ENCODE data around the gene GLT1D1. TPM values are rescaled to one million over a fixed set of nuclear protein-coding genes. Genes with fewer than 3 reads are reported as not detected.
"Not testable (repeated sequence)": the region's sequence is repeated elsewhere in the genome, so short reads cannot be mapped to it uniquely, and the experiment has no call there.

Gene GLT1D1
- polyA plus RNA-seq (2013), result 0.08 and 0.10 TPM in 2 replicates

DNA sequence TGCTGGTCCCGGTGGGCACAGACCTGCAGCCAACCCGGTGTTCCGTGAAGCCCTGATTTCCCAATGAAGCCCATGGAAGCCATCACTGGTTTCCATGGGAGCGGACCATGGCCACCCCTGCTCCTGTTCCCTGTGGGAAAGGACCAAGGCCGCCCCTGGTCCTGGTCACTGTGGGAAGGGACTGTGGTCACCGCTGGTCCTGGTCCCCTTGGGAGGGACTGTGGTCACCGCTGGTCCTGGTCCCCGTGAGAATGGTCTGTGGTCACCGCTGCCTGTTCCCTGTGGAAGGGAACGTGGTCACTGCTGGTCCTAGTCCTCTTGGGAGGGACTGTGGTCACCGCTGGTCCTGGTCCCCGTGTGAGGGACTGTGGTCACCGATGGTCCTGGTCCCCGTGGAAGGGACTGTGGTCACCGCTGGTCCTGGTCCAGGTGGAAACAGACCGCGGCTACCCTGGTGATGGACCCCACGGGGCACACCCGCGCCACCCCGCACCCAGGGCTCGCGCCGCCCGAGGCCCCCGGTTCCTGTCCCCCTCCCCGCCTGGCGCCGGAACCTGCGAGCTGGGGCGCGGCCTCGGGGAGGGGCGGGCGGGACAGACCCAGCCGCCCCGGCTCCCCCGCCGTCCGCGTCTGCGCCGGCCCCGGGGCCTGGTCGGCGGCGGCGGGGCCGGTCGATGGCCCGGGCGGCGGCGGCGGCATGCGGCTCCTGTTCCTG is at the start of gene GLT1D1:
TSS of gene GLT1D1 (plus strand) at position 594 of the 715 bp plus-strand sequence. CDS start at position 698, 104 bp downstream.
- Histone ChIP-seq H3K4ac (ENCODE audit: low read depth, low read length) (no peak within 1 kb of the TSS), H3K36me3 (ENCODE audit: control insufficient read depth in 1 of 2, insufficient read depth in 2 of 2, low read length in 2 of 2) (no peaks in the 10 kb centered on the region), H3K9ac (ENCODE audit: low read length) (no peak within 1 kb of the TSS), H3K9me3 (ENCODE audit: insufficient read depth, low read depth, low read length) (peaks cover under 1% of the 10 kb centered on the region), H3K14ac (ENCODE audit: low read length) (no peak within 1 kb of the TSS), H3K27me3 (ENCODE audit: insufficient read depth, low read length) (peaks cover 27% of the 10 kb centered on the region), H2BK5ac (ENCODE audit: low read depth, low read length, poor library complexity) (no peak within 1 kb of the TSS), H3K23ac (ENCODE audit: low read length) (no peak within 1 kb of the TSS), H2AK5ac (ENCODE audit: low read length) (no peak within 1 kb of the TSS), H2AFZ (ENCODE audit: insufficient read depth, low read length, poor library complexity) (no peak within 1 kb of the TSS), H4K91ac (ENCODE audit: low read depth, low read length) (no peak within 1 kb of the TSS), H3K27ac (ENCODE audit: low read depth, low read length) (no peak within 1 kb of the TSS), H2BK120ac (ENCODE audit: insufficient read depth, low read length, poor library complexity) (no peak within 1 kb of the TSS), H4K12ac (ENCODE audit: low read depth, low read length) (no peak within 1 kb of the TSS), H3K4me3 (ENCODE audit: low read depth, low read length) (peak within 1 kb of the TSS; percentile 63), H3K4me2 (ENCODE audit: low read length) (peak within 1 kb of the TSS; percentile 91), H2BK12ac (ENCODE audit: low read length) (no peak within 1 kb of the TSS), H4K8ac (ENCODE audit: low read depth, low read length) (no peak within 1 kb of the TSS), H3K79me2 (ENCODE audit: control insufficient read depth, insufficient read depth, low read length, poor library complexity) (no peaks in the 10 kb centered on the region), H3K18ac (ENCODE audit: low read length) (no peak within 1 kb of the TSS), H3K4me1 (ENCODE audit: control insufficient read depth in 1 of 2, insufficient read depth in 2 of 2, low read length in 2 of 2) (peaks cover 0 to 4% of the 10 kb centered on the region in 2 experiments), H3K79me1 (ENCODE audit: low read length) (no peaks in the 10 kb centered on the region)
- DNase-seq, result no peak
- WGBS (ENCODE audit: extremely low coverage, insufficient coverage, insufficient read length), result no CpG with 5 or more reads among the region's 56 CpGs

GRCh38 chr12:128803788-128804187 is 49.5 kb upstream of the GLT1D1 start:
- H3K4me1 ChIP-seq (ENCODE audit: control insufficient read depth in 1 of 2, insufficient read depth in 2 of 2, low read length in 2 of 2), result no peaks in the 10 kb centered on the region
- no peak overlapping the region for H3K9ac ChIP-seq (ENCODE audit: low read length)
- no peak overlapping the region for H2BK12ac ChIP-seq (ENCODE audit: low read length)
- H4K12ac ChIP-seq (ENCODE audit: low read depth, low read length), result no peak overlapping the region
- H2AK5ac ChIP-seq (ENCODE audit: low read length), result no peak overlapping the region
- H3K27ac ChIP-seq (ENCODE audit: low read depth, low read length), result no peak overlapping the region
- no peak overlapping the region for H3K18ac ChIP-seq (ENCODE audit: low read length)
- no peak overlapping the region for H4K8ac ChIP-seq (ENCODE audit: low read depth, low read length)
- peaks cover 33 to 38% of the 10 kb centered on the region in 2 experiments for H3K36me3 ChIP-seq (ENCODE audit: control insufficient read depth in 1 of 2, insufficient read depth in 2 of 2, low read length in 2 of 2)
- no peak overlapping the region for H3K23ac ChIP-seq (ENCODE audit: low read length)
- H3K4me3 ChIP-seq (ENCODE audit: low read depth, low read length), result no peak overlapping the region
- H4K91ac ChIP-seq (ENCODE audit: low read depth, low read length), result no peak overlapping the region
- no peak overlapping the region for H3K4ac ChIP-seq (ENCODE audit: low read depth, low read length)
- H2BK120ac ChIP-seq (ENCODE audit: insufficient read depth, low read length, poor library complexity), result no peak overlapping the region
- H3K9me3 ChIP-seq (ENCODE audit: insufficient read depth, low read depth, low read length), result no peaks in the 10 kb centered on the region
- no peaks in the 10 kb centered on the region for H3K27me3 ChIP-seq (ENCODE audit: insufficient read depth, low read length)
- H3K14ac ChIP-seq (ENCODE audit: low read length), result no peak overlapping the region
- WGBS (ENCODE audit: extremely low coverage, insufficient coverage, insufficient read length), result no CpG with 5 or more reads among the region's 9 CpGs
- no peaks in the 10 kb centered on the region for H3K79me2 ChIP-seq (ENCODE audit: control insufficient read depth, insufficient read depth, low read length, poor library complexity)
- no peak overlapping the region for H2AFZ ChIP-seq (ENCODE audit: insufficient read depth, low read length, poor library complexity)
- no peak overlapping the region for H2BK5ac ChIP-seq (ENCODE audit: low read depth, low read length, poor library complexity)
- no peak for DNase-seq
- H3K79me1 ChIP-seq (ENCODE audit: low read length), result no peaks in the 10 kb centered on the region
- H3K4me2 ChIP-seq (ENCODE audit: low read length), result no peak overlapping the region

DNA sequence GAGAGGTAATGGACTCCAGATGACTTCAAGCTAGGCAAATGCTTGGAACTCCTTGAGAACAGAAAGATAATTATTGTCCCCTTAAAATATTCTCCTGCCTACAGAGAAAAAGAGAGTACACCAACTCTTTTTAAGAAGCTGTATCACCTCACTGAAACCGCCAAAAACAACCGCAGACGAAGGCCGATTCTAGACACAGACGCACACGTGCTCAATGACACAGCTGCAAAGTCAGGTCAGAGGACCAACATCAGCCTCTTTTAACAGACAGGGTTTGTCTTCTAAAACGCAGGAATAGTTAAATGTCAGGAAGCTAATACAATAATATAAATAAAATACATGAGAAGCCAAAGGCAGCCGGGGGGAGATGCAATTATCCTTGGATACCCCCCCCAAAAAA is 48.5 kb upstream of the GLT1D1 start:
- no CpG with 5 or more reads among the region's 8 CpGs for WGBS (ENCODE audit: extremely low coverage, insufficient coverage, insufficient read length)
- H3K79me1 ChIP-seq (ENCODE audit: low read length), result no peaks in the 10 kb centered on the region
- no peaks in the 10 kb centered on the region for H3K79me2 ChIP-seq (ENCODE audit: control insufficient read depth, insufficient read depth, low read length, poor library complexity)
- H2AK5ac ChIP-seq (ENCODE audit: low read length), result no peak overlapping the region
- no peak overlapping the region for H3K14ac ChIP-seq (ENCODE audit: low read length)
- peaks cover 28 to 33% of the 10 kb centered on the region in 2 experiments for H3K36me3 ChIP-seq (ENCODE audit: control insufficient read depth in 1 of 2, insufficient read depth in 2 of 2, low read length in 2 of 2)
- H2BK5ac ChIP-seq (ENCODE audit: low read depth, low read length, poor library complexity), result no peak overlapping the region
- H4K12ac ChIP-seq (ENCODE audit: low read depth, low read length), result no peak overlapping the region
- no peak overlapping the region for H3K9ac ChIP-seq (ENCODE audit: low read length)
- no peak overlapping the region for H2BK120ac ChIP-seq (ENCODE audit: insufficient read depth, low read length, poor library complexity)
- H3K27me3 ChIP-seq (ENCODE audit: insufficient read depth, low read length), result no peaks in the 10 kb centered on the region
- no peak overlapping the region for H3K23ac ChIP-seq (ENCODE audit: low read length)
- no peak overlapping the region for H3K27ac ChIP-seq (ENCODE audit: low read depth, low read length)
- H3K4me1 ChIP-seq (ENCODE audit: control insufficient read depth in 1 of 2, insufficient read depth in 2 of 2, low read length in 2 of 2), result no peaks in the 10 kb centered on the region
- no peak overlapping the region for H3K18ac ChIP-seq (ENCODE audit: low read length)
- H3K4ac ChIP-seq (ENCODE audit: low read depth, low read length), result no peak overlapping the region
- no peak overlapping the region for H4K91ac ChIP-seq (ENCODE audit: low read depth, low read length)
- no peaks in the 10 kb centered on the region for H3K9me3 ChIP-seq (ENCODE audit: insufficient read depth, low read depth, low read length)
- no peak overlapping the region for H2BK12ac ChIP-seq (ENCODE audit: low read length)
- DNase-seq, result no peak
- no peak overlapping the region for H3K4me3 ChIP-seq (ENCODE audit: low read depth, low read length)
- H2AFZ ChIP-seq (ENCODE audit: insufficient read depth, low read length, poor library complexity), result no peak overlapping the region
- H3K4me2 ChIP-seq (ENCODE audit: low read length), result no peak overlapping the region
- no peak overlapping the region for H4K8ac ChIP-seq (ENCODE audit: low read depth, low read length)

- H3K9me3 ChIP-seq (ENCODE audit: insufficient read depth, low read depth, low read length); H2BK12ac ChIP-seq (ENCODE audit: low read length); H3K4me2 ChIP-seq (ENCODE audit: low read length); H3K4ac ChIP-seq (ENCODE audit: low read depth, low read length); H3K27ac ChIP-seq (ENCODE audit: low read depth, low read length); H4K12ac ChIP-seq (ENCODE audit: low read depth, low read length); H4K8ac ChIP-seq (ENCODE audit: low read depth, low read length); H2AK5ac ChIP-seq (ENCODE audit: low read length); H3K79me2 ChIP-seq (ENCODE audit: control insufficient read depth, insufficient read depth, low read length, poor library complexity); H2BK120ac ChIP-seq (ENCODE audit: insufficient read depth, low read length, poor library complexity); H2BK5ac ChIP-seq (ENCODE audit: low read depth, low read length, poor library complexity); H3K4me3 ChIP-seq (ENCODE audit: low read depth, low read length); H4K91ac ChIP-seq (ENCODE audit: low read depth, low read length); H3K9ac ChIP-seq (ENCODE audit: low read length); H3K18ac ChIP-seq (ENCODE audit: low read length); H3K23ac ChIP-seq (ENCODE audit: low read length); H3K27me3 ChIP-seq (ENCODE audit: insufficient read depth, low read length); H3K14ac ChIP-seq (ENCODE audit: low read length); H3K4me1 ChIP-seq (ENCODE audit: control insufficient read depth in 1 of 2, insufficient read depth in 2 of 2, low read length in 2 of 2); H2AFZ ChIP-seq (ENCODE audit: insufficient read depth, low read length, poor library complexity); DNase-seq; H3K79me1 ChIP-seq (ENCODE audit: low read length): not testable (repeated sequence)
- peaks cover 26 to 30% of the 10 kb centered on the region in 2 experiments for H3K36me3 ChIP-seq (ENCODE audit: control insufficient read depth in 1 of 2, insufficient read depth in 2 of 2, low read length in 2 of 2)
- WGBS (ENCODE audit: extremely low coverage, insufficient coverage, insufficient read length), result no CpG with 5 or more reads among the region's 5 CpGs
Observed at GRCh38 chr12:128805406-128805805, 47.9 kb upstream of the GLT1D1 start.

Data from trophoblast cell (in vitro differentiated cells and primary cell).